HG03066 (cell line): ENCODE data around the gene ERGIC3.

Experiments used
- ATAC-seq: cut with Tn5 transposase; IDR thresholded peaks from one replicate; pipeline ENCODE4 v1.9.1; 2021; ENCODE audit warnings: low read depth; ENCODE audit not compliant: unreplicated experiment

The ERGIC3 gene

GRCh38 chr20:35560105-35560511, 18.2 kb downstream of the ERGIC3 start:
- ATAC-seq: no peak

GRCh38 chr20:35560541-35560940, 18.7 kb downstream of the ERGIC3 start:
- ATAC-seq: no peak

- no peak for ATAC-seq
Observed at GRCh38 chr20:35561268-35561667, 19.4 kb downstream of the ERGIC3 start.

- ATAC-seq: no peak
Observed at GRCh38 chr20:35561671-35562070, 19.8 kb downstream of the ERGIC3 start.

GRCh38 chr20:35562541-35563110, 20.7 kb downstream of the ERGIC3 start:
- no peak for ATAC-seq

GRCh38 chr20:35563834-35564233, 22.0 kb downstream of the ERGIC3 start:
- no peak for ATAC-seq

- ATAC-seq: no peak
Observed at GRCh38 chr20:35564905-35565304, 23.0 kb downstream of the ERGIC3 start.

- ATAC-seq: no peak
Observed at GRCh38 chr20:35568645-35569044, 26.8 kb downstream of the ERGIC3 start.

- no peak for ATAC-seq
Observed at GRCh38 chr20:35571555-35571954, 29.7 kb downstream of the ERGIC3 start.

- no peak for ATAC-seq
Observed at GRCh38 chr20:35572838-35573237, 31.0 kb downstream of the ERGIC3 start.

- ATAC-seq: no peak
Observed at GRCh38 chr20:35575958-35576357, 34.1 kb downstream of the ERGIC3 start.

- ATAC-seq: no peak
Observed at GRCh38 chr20:35576816-35577215, 34.9 kb downstream of the ERGIC3 start.

GRCh38 chr20:35578469-35578868, 36.6 kb downstream of the ERGIC3 start:
- no peak for ATAC-seq

- no peak for ATAC-seq
Observed at GRCh38 chr20:35579196-35579595, 37.3 kb downstream of the ERGIC3 start.

- ATAC-seq: no peak
Observed at GRCh38 chr20:35582131-35582530, 40.3 kb downstream of the ERGIC3 start.

GRCh38 chr20:35582741-35583404, 41.0 kb downstream of the ERGIC3 start:
- ATAC-seq: no peak

GRCh38 chr20:35583636-35584560, 42.0 kb downstream of the ERGIC3 start:
- ATAC-seq: no peak

- no peak for ATAC-seq
Observed at GRCh38 chr20:35586751-35587425, 45.0 kb downstream of the ERGIC3 start.

GRCh38 chr20:35587436-35587835, 45.6 kb downstream of the ERGIC3 start:
- ATAC-seq: no peak

GRCh38 chr20:35588397-35588796, 46.5 kb downstream of the ERGIC3 start:
- no peak for ATAC-seq
